ENCODE data around the gene IER3. TPM values are rescaled to one million over a fixed set of nuclear protein-coding genes. Genes with fewer than 3 reads are reported as not detected.

Gene IER3
- total and polyA plus RNA-seq, 9 of the 15 experiments (the other 6 are each of a cell fraction or from before 2014, with no cell fraction given) = 1.5 to 30.0 (median 11.5) TPM

- CTCF ChIA-PET (ENCODE audit: low intra/inter-chr PET ratio) = no interaction called here
- 46% methylated on average over 2 of the region's 2 CpGs for WGBS (ENCODE audit: insufficient coverage, low coverage, missing lambda C conversion rate)
Measured at GRCh38 chr6:30792786-30793185, 48.4 kb upstream of the IER3 start.

GRCh38 chr6:30790724-30791383 is 46.5 kb upstream of the IER3 start:
- peak overlapping the region in 1 of 2 experiments; percentile 15; a peak in 1 of 4 replicates for H3K9ac ChIP-seq (ENCODE audit: insufficient read depth in 1 of 2, low read depth in 2 of 2, low read length in 2 of 2)
- ChIA-PET CTCF (ENCODE audit: low intra/inter-chr PET ratio) (no interaction called here), POLR2A (interaction anchor here (0.5 to 1.6 kb wide), 5 partner anchors 9 to 59 kb away, joined by 3 to 6 read pairs (median 3); partner anchors contain the start of gene IER3)
- H2AFZ ChIP-seq (ENCODE audit: low read depth, low read length) = no peak overlapping the region
- TF ChIP-seq CTCF (IDR thresholded peaks at IDR 0.05 in 2 of 3, conservative IDR thresholded peaks at IDR 0.05 in 1 of 3; ENCODE audit: insufficient read depth in 2 of 3, low read depth in 1 of 3, low read length in 3 of 3) (peak in 2 of 3 experiments; percentile 11 to 12; a peak in 1 of 6 replicates), PTBP1 (IDR thresholded peaks at IDR 0.05; ENCODE audit: low read depth, low read length) (no peak), ARID2 (IDR thresholded peaks at IDR 0.05) (no peak), FIP1L1 (IDR thresholded peaks at IDR 0.05; ENCODE audit: low read depth, low read length, poor library complexity, severe bottlenecking) (no peak), RAD21 (CRISPR knock-in tag; conservative IDR thresholded peaks at IDR 0.05 in 1 of 2, IDR thresholded peaks at IDR 0.05 in 1 of 2) (peak in 1 of 2 experiments; percentile 16; a peak in 1 of 4 replicates), ZEB2 (IDR thresholded peaks at IDR 0.05) (0 out of 2 replicates have a peak, but pooled peaks have one; percentile 32)
- no peaks in the 10 kb centered on the region for H3K27me3 ChIP-seq (ENCODE audit: control insufficient read depth in 2 of 2, insufficient read depth in 2 of 2, low read length in 2 of 2)
- DNase-seq (ENCODE audit: extremely low read depth in 1 of 4, low spot score in 3 of 4) (no peak), FAIRE-seq (no peak), ATAC-seq (no peak; the same call in 2 of the 3 replicates)
- no peaks in the 10 kb centered on the region for H3K79me2 ChIP-seq (ENCODE audit: control insufficient read depth, insufficient read depth, low read length)
- H3K4me1 ChIP-seq (replicated peaks in 1 of 2; ENCODE audit: control insufficient read depth in 2 of 2, insufficient read depth in 2 of 2, low read length in 2 of 2) = peaks cover 18 to 33% of the 10 kb centered on the region in 2 experiments
- intact Hi-C loops (cut with micrococcal nuclease) (no loop called here), in situ Hi-C loops (cut with MboI) (no loop called here)
- no peaks in the 10 kb centered on the region for H3K36me3 ChIP-seq (ENCODE audit: control insufficient read depth, insufficient read depth, low read length)
- H3K4me3 ChIP-seq = no peak overlapping the region
- H3K27ac ChIP-seq (ENCODE audit: extremely low read depth, low read depth, low read length) = no peak overlapping the region
- H3K4me2 ChIP-seq (ENCODE audit: insufficient read depth, low read length) = no peak overlapping the region
- no peaks in the 10 kb centered on the region for H4K20me1 ChIP-seq (replicated peaks; ENCODE audit: control insufficient read depth, insufficient read depth, low read length)
- no peaks in the 10 kb centered on the region for H3K9me1 ChIP-seq (ENCODE audit: control insufficient read depth, insufficient read depth, low read length)
- WGBS (ENCODE audit: insufficient coverage, low coverage, missing lambda C conversion rate) = 46% methylated on average over 4 of the region's 4 CpGs
- BruUV-seq (replicated peaks) = no TSS peak
- no peaks in the 10 kb centered on the region for H3K9me3 ChIP-seq (replicated peaks; ENCODE audit: control insufficient read depth, insufficient read depth, low read depth, low read length)

More at GRCh38 chr6:30792786-30793185, 48.4 kb upstream of the IER3 start:
- no peaks in the 10 kb centered on the region for H3K27me3 ChIP-seq (ENCODE audit: control insufficient read depth in 2 of 2, insufficient read depth in 2 of 2, low read length in 2 of 2)
- H3K4me3 ChIP-seq = no peak overlapping the region
- DNase-seq (ENCODE audit: extremely low read depth in 1 of 4, low spot score in 3 of 4) = no peak
- H2AFZ ChIP-seq (ENCODE audit: low read depth, low read length) = no peak overlapping the region
- no peaks in the 10 kb centered on the region for H3K36me3 ChIP-seq (ENCODE audit: control insufficient read depth, insufficient read depth, low read length)
- BruUV-seq (replicated peaks) = no TSS peak
- TF ChIP-seq PYGO2 (tag; IDR thresholded peaks at IDR 0.05) = no peak
- no peak overlapping the region for H3K4me2 ChIP-seq (ENCODE audit: insufficient read depth, low read length)
- H3K9ac ChIP-seq (ENCODE audit: insufficient read depth in 1 of 2, low read depth in 2 of 2, low read length in 2 of 2) = no peak overlapping the region
- FAIRE-seq = no peak
- in situ Hi-C loops (cut with MboI) = no loop called here
- ATAC-seq = no peak
- no peak overlapping the region for H3K27ac ChIP-seq (ENCODE audit: extremely low read depth, low read depth, low read length)
- POLR2A ChIA-PET = interaction anchor here (1.2 to 2.3 kb wide), 2 partner anchors 10 to 19 kb away, joined by 4 to 11 read pairs; no protein-coding TSS in a partner anchor
- no peaks in the 10 kb centered on the region for H3K79me2 ChIP-seq (ENCODE audit: control insufficient read depth, insufficient read depth, low read length)
- no peaks in the 10 kb centered on the region for H3K9me3 ChIP-seq (replicated peaks; ENCODE audit: control insufficient read depth, insufficient read depth, low read depth, low read length)
- no peaks in the 10 kb centered on the region for H4K20me1 ChIP-seq (replicated peaks; ENCODE audit: control insufficient read depth, insufficient read depth, low read length)
- H3K9me1 ChIP-seq (ENCODE audit: control insufficient read depth, insufficient read depth, low read length) = no peaks in the 10 kb centered on the region
- H3K4me1 ChIP-seq (replicated peaks in 1 of 2; ENCODE audit: control insufficient read depth in 2 of 2, insufficient read depth in 2 of 2, low read length in 2 of 2) = peaks cover 5 to 29% of the 10 kb centered on the region in 2 experiments
- intact Hi-C loops (cut with micrococcal nuclease) = no loop called here
